AG09309 (cell line): Measurements from ENCODE around the gene EEA1.

Experiments
- DNase-seq: peaks from one replicate; pipeline ENCODE4 v3.0.0-alpha.2; 2010; ENCODE audit warnings: low read depth
- H3K4me3 ChIP-seq: 2 replicates; pipeline ENCODE4 v1.5.1; 2011; ENCODE audit warnings: mild to moderate bottlenecking, low read depth, low read length, moderate library complexity; ENCODE audit not compliant: control insufficient read depth
- CTCF ChIP-seq: IDR thresholded peaks from 2 replicates; pipeline ENCODE4 v1.5.1; 2011; ENCODE audit warnings: mild to moderate bottlenecking, low read depth, low read length, inconsistent platforms; ENCODE audit not compliant: insufficient read depth, control insufficient read depth; ENCODE audit errors: missing control alignments

The EEA1 gene

DNA sequence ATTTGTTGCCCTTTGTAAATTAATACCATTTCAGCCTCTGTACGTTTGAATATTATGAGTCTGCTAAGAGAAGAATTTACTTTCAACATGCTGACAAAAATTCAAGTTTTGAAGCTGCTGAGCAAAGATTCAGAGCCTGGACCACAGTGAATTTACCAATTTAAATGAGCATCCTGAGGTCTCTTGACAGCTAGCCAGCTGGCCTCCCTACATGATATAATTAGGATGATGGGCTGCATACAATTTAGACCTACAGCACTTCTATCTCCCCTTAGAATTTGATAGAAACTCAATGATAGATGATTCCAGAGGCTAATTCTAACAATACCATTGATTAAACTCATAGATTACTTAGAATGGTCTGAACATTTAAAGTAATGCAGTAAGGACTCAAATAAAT lies 10.0 kb upstream of the EEA1 start:
- H3K4me3 ChIP-seq, result no peak overlapping the region
- no peak for DNase-seq
- no peak for TF ChIP-seq CTCF

- DNase-seq, result no peak
- TF ChIP-seq CTCF, result no peak
- no peak overlapping the region for H3K4me3 ChIP-seq
Observed at GRCh38 chr12:92938638-92939037, 9.5 kb upstream of the EEA1 start.

DNA sequence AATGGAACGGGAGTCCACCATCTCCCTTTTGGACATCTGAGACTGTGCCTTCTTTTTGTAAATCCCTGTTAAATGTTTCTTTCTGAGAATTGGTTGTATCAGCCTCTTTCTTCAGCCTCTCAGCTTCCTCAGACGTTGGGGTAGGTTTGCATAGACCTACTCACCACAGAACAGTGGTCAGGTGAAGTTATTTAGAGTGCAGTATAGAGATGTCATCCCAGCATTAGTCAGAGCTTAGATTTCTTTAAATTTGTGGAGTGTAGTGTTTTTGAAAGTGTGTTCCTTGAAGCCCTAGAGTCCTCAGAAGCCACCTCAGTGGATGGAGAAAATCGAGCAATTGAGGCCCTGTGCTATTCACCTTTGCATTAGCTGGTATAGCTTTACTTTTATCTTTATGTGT lies 8.9 kb upstream of the EEA1 start:
- DNase-seq, result no peak
- TF ChIP-seq CTCF, result no peak
- no peak overlapping the region for H3K4me3 ChIP-seq

DNA sequence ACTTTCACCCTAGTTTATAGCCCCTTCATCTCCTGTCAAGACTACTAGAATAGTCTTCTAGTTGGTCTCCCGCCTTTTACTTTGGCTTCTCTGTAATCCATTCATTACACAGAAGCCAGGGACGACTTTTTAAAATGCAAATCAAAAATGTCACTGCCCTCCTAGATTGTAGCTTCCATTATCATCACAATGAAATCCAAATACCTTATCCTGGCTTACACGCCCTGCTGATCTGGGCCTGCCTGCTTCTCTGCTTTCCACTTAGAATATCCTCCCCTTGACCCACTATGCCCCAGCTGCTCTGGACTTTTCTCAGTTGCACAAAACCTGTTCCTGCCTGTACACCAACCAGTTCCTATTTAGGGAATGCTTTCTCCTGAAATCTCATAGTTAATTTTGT lies 4.5 kb upstream of the EEA1 start:
- DNase-seq, result no peak
- TF ChIP-seq CTCF, result no peak
- no peak overlapping the region for H3K4me3 ChIP-seq

- DNase-seq, result no peak
- H3K4me3 ChIP-seq, result no peak overlapping the region
- no peak for TF ChIP-seq CTCF
Observed at GRCh38 chr12:92930421-92930820, 1.3 kb upstream of the EEA1 start.

- no peak for DNase-seq
Observed at GRCh38 chr12:92929983-92930382, 888 bp upstream of the EEA1 start.

More at GRCh38 chr12:92929983-92930382, 888 bp upstream of the EEA1 start:
- TF ChIP-seq CTCF, result no peak
- peak overlapping the region; percentile 65 for H3K4me3 ChIP-seq
